A549 (cell line): Measurements from ENCODE around the gene NUFIP1. TPM values are rescaled to one million over a fixed set of nuclear protein-coding genes. Genes with fewer than 3 reads are reported as not detected.

Experiments
- ATAC-seq, 2 experiments: fragments of 200-7000 bp in 1 of 2; fragments of >200 bp in 1 of 2; cut with Nextera tagmentation in 1 of 2; cut with Tn5 transposase in 1 of 2; 3 replicates each; pipeline versions ENCODE4 v1.8.0 to v1.9.1; 2018 to 2020; ENCODE audit warnings: mild to moderate bottlenecking in 1 of 2, moderate library complexity in 1 of 2
- CTCF ChIA-PET: fragments of 300-600 bp; sonication (Branson Sonifier 250); formaldehyde crosslinking; extraction: SDS; loops from one replicate; lab custom pipeline; 2021; ENCODE audit warnings: antibody characterized with exemption, inconsistent platforms; lab: Yijun Ruan, JAX
- POLR2A ChIA-PET: fragments of 350-600 bp; formaldehyde crosslinking; extraction: SDS; loops from one replicate; lab custom pipeline; 2021; ENCODE audit warnings: antibody characterized with exemption, inconsistent platforms; lab: Yijun Ruan, JAX
- DNase-seq, 2 experiments: peaks; one replicate each; pipeline versions ENCODE4 v3.0.0 to v3.0.0-alpha.2; 2011 to 2016; ENCODE audit warnings: low read depth in 1 of 2, low spot score in 1 of 2
- FAIRE-seq: peaks from 2 replicates; lab custom pipeline; 2011; peaks lifted over from hg19 to GRCh38; lab: Jason Lieb, UNC
- H3K27ac ChIP-seq, 2 experiments: fragments of >200 bp; sonication (Bioruptor Twin); formaldehyde crosslinking; 3 replicates each; pipeline ENCODE4 v1.5.1; 2016 to 2017
- H3K4me1 ChIP-seq: fragments of >200 bp; sonication (Bioruptor Twin); formaldehyde crosslinking; 3 replicates; pipeline ENCODE4 v1.6.1; 2016
- H3K4me2 ChIP-seq: fragments of >200 bp; sonication (Bioruptor Twin); formaldehyde crosslinking; 3 replicates; pipeline ENCODE4 v1.6.1; 2016
- H3K4me3 ChIP-seq: fragments of >200 bp; sonication (Bioruptor Twin); formaldehyde crosslinking; 3 replicates; pipeline ENCODE4 v1.5.1; 2016
- H3K9me3 ChIP-seq: fragments of >200 bp; sonication (Bioruptor Twin); formaldehyde crosslinking; 3 replicates; pipeline ENCODE4 v1.6.1; 2016
- BHLHE40 ChIP-seq: IDR thresholded peaks from 2 replicates; pipeline ENCODE4 v1.6.1; 2012; ENCODE audit warnings: low read depth, low read length, inconsistent platforms
- EHF ChIP-seq: fragments of 250-450 bp; sonication (Bioruptor Pico); IDR thresholded peaks from 2 replicates; pipeline ENCODE4 v1.5.0; 2020; ENCODE audit warnings: mild to moderate bottlenecking
- HDAC2 ChIP-seq: fragments of 200-600 bp; sonication (generic); IDR thresholded peaks from 2 replicates; pipeline ENCODE4 v1.6.1; 2016
- HOXA7 ChIP-seq: fragments of 250-450 bp; sonication (Bioruptor Pico); IDR thresholded peaks from 2 replicates; pipeline ENCODE4 v1.5.0; 2020; ENCODE audit warnings: mild to moderate bottlenecking, moderate library complexity
- MAFK ChIP-seq: fragments of 450-650 bp; IDR thresholded peaks from 2 replicates; pipeline ENCODE4 v1.6.1; 2014; ENCODE audit not compliant: partially characterized antibody
- MAZ ChIP-seq: fragments of 150-350 bp; IDR thresholded peaks from 2 replicates; pipeline ENCODE4 v1.6.1; 2014; ENCODE audit warnings: antibody characterized with exemption, low read depth, low read length, borderline replicate concordance
- POLR2A ChIP-seq: IDR thresholded peaks from 2 replicates; pipeline ENCODE4 v1.6.1; 2012; ENCODE audit warnings: mild to moderate bottlenecking, low read length
- RAD21 ChIP-seq, 2 experiments: fragments of >200 bp in 1 of 2; sonication (Bioruptor Twin) in 1 of 2; formaldehyde crosslinking in 1 of 2; IDR thresholded peaks in 1 of 2; conservative IDR thresholded peaks in 1 of 2; 2 replicates in 1 of 2; 3 replicates in 1 of 2; pipeline ENCODE4 v1.6.1; 2012 to 2018; ENCODE audit warnings: inconsistent platforms in 1 of 2
- RCOR1 ChIP-seq: fragments of 150-350 bp; IDR thresholded peaks from 2 replicates; pipeline ENCODE4 v1.6.1; 2014; ENCODE audit warnings: antibody characterized with exemption, low read length, low read depth
- RFX5 ChIP-seq: fragments of 450-650 bp; IDR thresholded peaks from 2 replicates; pipeline ENCODE4 v1.7.1; 2014; ENCODE audit warnings: antibody characterized with exemption, mild to moderate bottlenecking, moderate library complexity
- SMC3 ChIP-seq: fragments of >200 bp; sonication (Bioruptor Twin); formaldehyde crosslinking; IDR thresholded peaks from 3 replicates; pipeline ENCODE4 v1.6.1; 2018; ENCODE audit warnings: inconsistent platforms
- WGBS: methylation state at CpG from one replicate; pipeline ENCODE4 v1.1.6; 2017; ENCODE audit errors: missing lambda C conversion rate; 5-methylcytosine and 5-hydroxymethylcytosine counted together
- polyA plus RNA-seq, 4 experiments: library from polyadenylated mRNA; depleted of rRNA in 3 of 4; stranded (reverse); fragments of >200 nt; fragmentation: RNase III in 1 of 4; extraction: RNeasy Plus Mini Kit Qiagen cat#74134 plus additional on column Dnase treatment in 1 of 4; gene quantifications; 2 replicates in 3 of 4; 3 replicates in 1 of 4; pipeline ENCODE4 v1.2.3, GENCODE V29; 2011 to 2017
- TF ChIP-seq, protein P1 (sequence below): fragments of >200 bp; sonication (Bioruptor Twin); formaldehyde crosslinking; IDR thresholded peaks from 3 replicates; pipeline ENCODE4 v1.5.1; 2016
- TF ChIP-seq, protein P2 (sequence below): fragments of 250-450 bp; sonication (Bioruptor Pico); IDR thresholded peaks from 2 replicates; pipeline ENCODE4 v1.5.0; 2020; ENCODE audit warnings: low read depth, mild to moderate bottlenecking, moderate library complexity
- TF ChIP-seq, protein P3 (sequence below): fragments of 450-650 bp; IDR thresholded peaks from 2 replicates; pipeline ENCODE4 v1.6.1; 2014; ENCODE audit warnings: antibody characterized with exemption

Gene NUFIP1
- polyA plus RNA-seq, 2 of the 4 experiments (the other 2 are of a cell fraction) = 3.7 to 6.3 TPM

DNA sequence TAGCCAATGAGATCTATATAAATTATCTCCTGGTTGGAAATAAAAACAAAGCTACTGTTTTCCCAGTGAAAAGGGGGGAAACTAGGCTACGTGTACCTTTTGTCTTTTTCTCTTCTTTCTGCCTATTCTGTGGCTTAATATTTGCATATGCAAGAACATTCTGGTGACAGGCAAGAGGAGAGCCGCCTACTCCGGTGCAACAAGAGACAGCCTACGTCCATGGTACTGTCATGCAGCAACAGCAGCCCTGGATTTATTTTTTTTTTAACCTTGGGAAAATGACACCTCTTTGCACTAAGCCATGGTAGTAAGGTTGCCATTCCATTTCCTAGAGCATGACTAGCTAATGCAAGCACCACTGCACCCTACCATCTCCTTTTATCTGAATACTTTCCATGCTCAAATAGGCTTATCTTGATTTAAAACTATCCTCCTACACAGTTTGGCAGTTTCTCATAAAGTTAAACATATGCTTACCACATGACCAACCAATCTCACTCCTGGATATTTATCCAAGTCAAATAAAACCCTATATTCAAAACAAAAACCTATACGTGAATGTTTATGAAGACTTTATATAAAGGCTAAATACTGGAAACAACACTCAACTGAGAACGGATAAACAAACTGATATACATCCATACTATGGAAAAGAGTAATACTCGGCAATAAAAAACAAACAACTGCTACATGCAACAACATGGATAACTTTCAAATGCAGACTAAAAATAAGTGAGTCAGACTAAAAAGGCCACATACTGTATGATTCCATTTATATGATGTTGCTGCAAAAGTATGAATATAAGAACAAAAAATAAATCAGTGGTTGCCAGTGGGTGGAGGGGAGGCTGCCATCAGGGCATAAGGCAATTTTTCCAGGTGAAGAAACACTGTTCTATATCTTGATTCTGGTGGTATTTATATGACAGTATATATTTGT lies 17.3 kb downstream of the NUFIP1 start (continued):
- no peak for TF ChIP-seq RCOR1

DNA sequence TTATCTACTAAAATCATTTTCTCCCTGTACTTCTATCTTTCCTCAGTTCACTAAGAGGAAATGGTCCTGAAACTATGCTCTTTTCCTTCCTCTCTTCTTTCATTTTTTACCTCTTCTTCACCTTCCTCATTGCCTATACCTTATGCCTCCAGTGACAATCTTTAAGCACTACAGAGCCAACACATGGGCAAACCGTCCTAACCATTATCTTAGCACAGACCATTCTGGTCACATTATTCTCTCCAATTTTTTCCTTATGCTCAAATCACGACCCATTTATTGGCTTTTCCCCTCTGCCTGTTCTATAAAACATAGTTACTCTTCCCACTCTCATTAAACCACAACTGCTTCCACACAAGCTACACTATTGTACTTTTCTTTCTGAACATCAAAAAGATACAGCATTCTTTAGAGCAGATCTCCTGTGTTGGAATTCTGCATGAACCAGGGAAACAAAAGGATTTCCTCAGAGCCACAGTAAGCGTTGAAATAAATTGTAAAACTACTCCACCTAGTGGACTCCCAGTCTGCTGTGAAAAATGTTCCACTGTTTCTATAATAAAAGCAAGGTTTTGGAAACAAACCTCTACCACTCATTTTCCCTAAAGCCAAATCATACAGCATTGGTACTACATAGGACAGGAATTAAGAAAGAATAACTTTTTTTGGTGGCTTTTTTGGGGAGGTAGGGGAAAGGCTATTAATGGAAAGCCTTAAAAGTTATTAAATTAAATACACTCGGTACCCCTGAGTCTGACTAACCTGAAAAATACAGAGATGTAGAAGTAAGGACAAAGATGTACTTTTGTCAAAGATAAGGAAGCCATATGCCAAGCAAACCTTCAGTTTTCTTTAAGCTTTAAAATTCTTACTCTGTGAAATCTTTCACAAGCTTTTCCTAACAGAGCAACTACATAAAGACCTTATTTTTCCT lies 19.5 kb downstream of the NUFIP1 start:
- 46% methylated on average over 4 of the region's 4 CpGs for WGBS
- FAIRE-seq (no peak), ATAC-seq (peak; percentile 74 to 75; a peak in 4 of 6 replicates), DNase-seq (peak; percentile 13 to 35)
- CTCF ChIA-PET = interaction anchor here (0.7 to 2.8 kb wide), 27 partner anchors 9 to 1064 kb away, joined by 3 to 17 read pairs (median 4); no protein-coding TSS in a partner anchor
- H3K9me3 ChIP-seq = no peaks in the 10 kb centered on the region; the same call in 2 of the 3 replicates
- peaks cover 26% of the 10 kb centered on the region for H3K4me1 ChIP-seq
- POLR2A ChIA-PET = no interaction called here
- 0 out of 3 replicates have a peak overlapping the region, but pooled peaks have one; percentile 40 for H3K4me2 ChIP-seq
- H3K27ac ChIP-seq = peak overlapping the region; percentile 49 to 56; a peak in 3 of 6 replicates
- H3K4me3 ChIP-seq = no peak overlapping the region
- TF ChIP-seq, protein P1, sequence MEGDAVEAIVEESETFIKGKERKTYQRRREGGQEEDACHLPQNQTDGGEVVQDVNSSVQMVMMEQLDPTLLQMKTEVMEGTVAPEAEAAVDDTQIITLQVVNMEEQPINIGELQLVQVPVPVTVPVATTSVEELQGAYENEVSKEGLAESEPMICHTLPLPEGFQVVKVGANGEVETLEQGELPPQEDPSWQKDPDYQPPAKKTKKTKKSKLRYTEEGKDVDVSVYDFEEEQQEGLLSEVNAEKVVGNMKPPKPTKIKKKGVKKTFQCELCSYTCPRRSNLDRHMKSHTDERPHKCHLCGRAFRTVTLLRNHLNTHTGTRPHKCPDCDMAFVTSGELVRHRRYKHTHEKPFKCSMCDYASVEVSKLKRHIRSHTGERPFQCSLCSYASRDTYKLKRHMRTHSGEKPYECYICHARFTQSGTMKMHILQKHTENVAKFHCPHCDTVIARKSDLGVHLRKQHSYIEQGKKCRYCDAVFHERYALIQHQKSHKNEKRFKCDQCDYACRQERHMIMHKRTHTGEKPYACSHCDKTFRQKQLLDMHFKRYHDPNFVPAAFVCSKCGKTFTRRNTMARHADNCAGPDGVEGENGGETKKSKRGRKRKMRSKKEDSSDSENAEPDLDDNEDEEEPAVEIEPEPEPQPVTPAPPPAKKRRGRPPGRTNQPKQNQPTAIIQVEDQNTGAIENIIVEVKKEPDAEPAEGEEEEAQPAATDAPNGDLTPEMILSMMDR = peak; percentile 69
- no peak for TF ChIP-seq RFX5
- TF ChIP-seq MAZ = no peak
- no peak for TF ChIP-seq EHF (CRISPR knock-in tag)
- no peak for TF ChIP-seq HDAC2
- TF ChIP-seq MAFK = no peak
- TF ChIP-seq SMC3 = peak; percentile 80
- TF ChIP-seq, protein P2, sequence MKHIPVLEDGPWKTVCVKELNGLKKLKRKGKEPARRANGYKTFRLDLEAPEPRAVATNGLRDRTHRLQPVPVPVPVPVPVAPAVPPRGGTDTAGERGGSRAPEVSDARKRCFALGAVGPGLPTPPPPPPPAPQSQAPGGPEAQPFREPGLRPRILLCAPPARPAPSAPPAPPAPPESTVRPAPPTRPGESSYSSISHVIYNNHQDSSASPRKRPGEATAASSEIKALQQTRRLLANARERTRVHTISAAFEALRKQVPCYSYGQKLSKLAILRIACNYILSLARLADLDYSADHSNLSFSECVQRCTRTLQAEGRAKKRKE = no peak
- TF ChIP-seq, protein P3, sequence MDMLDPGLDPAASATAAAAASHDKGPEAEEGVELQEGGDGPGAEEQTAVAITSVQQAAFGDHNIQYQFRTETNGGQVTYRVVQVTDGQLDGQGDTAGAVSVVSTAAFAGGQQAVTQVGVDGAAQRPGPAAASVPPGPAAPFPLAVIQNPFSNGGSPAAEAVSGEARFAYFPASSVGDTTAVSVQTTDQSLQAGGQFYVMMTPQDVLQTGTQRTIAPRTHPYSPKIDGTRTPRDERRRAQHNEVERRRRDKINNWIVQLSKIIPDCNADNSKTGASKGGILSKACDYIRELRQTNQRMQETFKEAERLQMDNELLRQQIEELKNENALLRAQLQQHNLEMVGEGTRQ = no peak
- TF ChIP-seq HOXA7 (CRISPR knock-in tag) = no peak
- peak; percentile 78 to 86 for TF ChIP-seq RAD21 (conservative IDR thresholded peaks at IDR 0.05 in 1 of 2, IDR thresholded peaks at IDR 0.05 in 1 of 2)
- TF ChIP-seq BHLHE40 = no peak

DNA sequence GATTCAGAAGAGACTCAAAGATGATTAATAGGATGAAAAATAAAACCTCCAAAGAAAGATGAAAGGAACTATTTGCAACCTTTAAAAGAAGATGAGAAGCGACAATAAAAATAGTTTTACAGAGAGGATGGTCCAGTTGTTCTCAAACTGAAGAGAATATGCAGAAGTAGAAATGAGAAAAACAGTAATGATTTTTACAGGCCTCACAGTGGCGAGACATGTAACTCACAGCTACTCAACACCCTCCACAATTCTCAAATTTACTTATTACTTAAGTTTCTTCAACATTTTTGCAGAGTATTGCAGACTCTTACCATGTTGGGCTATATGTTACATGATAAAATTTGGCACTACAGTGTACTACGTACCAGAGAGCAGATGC lies 20.8 kb downstream of the NUFIP1 start:
- WGBS = 86% methylated on average over 3 of the region's 3 CpGs
- H3K4me1 ChIP-seq = peaks cover 26% of the 10 kb centered on the region
- H3K9me3 ChIP-seq = peaks cover 10% of the 10 kb centered on the region
- H3K4me2 ChIP-seq = 0 out of 3 replicates have a peak overlapping the region, but pooled peaks have one; percentile 1
- FAIRE-seq = no peak
- POLR2A ChIA-PET = no interaction called here
- ATAC-seq = no peak
- no peak overlapping the region for H3K4me3 ChIP-seq
- peak overlapping the region in 1 of 2 experiments; percentile 56; a peak in 3 of 6 replicates for H3K27ac ChIP-seq
- CTCF ChIA-PET = interaction anchor here (1.1 to 2.8 kb wide), 2 partner anchors 12 to 46 kb away, joined by 3 to 17 read pairs; no protein-coding TSS in a partner anchor
- no peak for TF ChIP-seq MAZ
- no peak for TF ChIP-seq POLR2A
- no peak for DNase-seq
